HG03354 (cell line): Measurements from ENCODE around the gene TMEM272.

Experiments
- ATAC-seq: cut with Tn5 transposase; IDR thresholded peaks from one replicate; pipeline ENCODE4 v1.9.1; 2021; ENCODE audit warnings: mild to moderate bottlenecking; ENCODE audit not compliant: unreplicated experiment, poor library complexity, severe bottlenecking

TMEM272 gene

GRCh38 chr13:51844862-51845573, at the start of gene TMEM272:
Gene TMEM272, minus strand, starts transcription at chr13:51845177. Its CDS starts 6,647 bp downstream, at chr13:51838530.
- peak; percentile 64 for ATAC-seq

- no peak for ATAC-seq
Measured at GRCh38 chr13:51894239-51894638, 49.3 kb upstream of the TMEM272 start.

GRCh38 chr13:51892657-51893056, 47.7 kb upstream of the TMEM272 start:
- no peak for ATAC-seq

- ATAC-seq: no peak
Measured at GRCh38 chr13:51887468-51887867, 42.5 kb upstream of the TMEM272 start.

GRCh38 chr13:51885651-51886050, 40.7 kb upstream of the TMEM272 start:
- no peak for ATAC-seq

- no peak for ATAC-seq
Measured at GRCh38 chr13:51883226-51883600, 38.2 kb upstream of the TMEM272 start.

- no peak for ATAC-seq
Measured at GRCh38 chr13:51882570-51883225, 37.7 kb upstream of the TMEM272 start.

GRCh38 chr13:51881296-51881695, 36.3 kb upstream of the TMEM272 start:
- no peak for ATAC-seq

GRCh38 chr13:51879133-51879532, 34.2 kb upstream of the TMEM272 start:
- no peak for ATAC-seq

GRCh38 chr13:51874651-51875050, 29.7 kb upstream of the TMEM272 start:
- ATAC-seq: no peak

- ATAC-seq: no peak
Measured at GRCh38 chr13:51873837-51874236, 28.9 kb upstream of the TMEM272 start.

GRCh38 chr13:51873117-51873798, 28.3 kb upstream of the TMEM272 start:
- ATAC-seq: no peak

GRCh38 chr13:51870616-51871015, 25.6 kb upstream of the TMEM272 start:
- no peak for ATAC-seq

- no peak for ATAC-seq
Measured at GRCh38 chr13:51869916-51870315, 24.9 kb upstream of the TMEM272 start.

- no peak for ATAC-seq
Measured at GRCh38 chr13:51867062-51867461, 22.1 kb upstream of the TMEM272 start.

- no peak for ATAC-seq
Measured at GRCh38 chr13:51865838-51866237, 20.9 kb upstream of the TMEM272 start.

GRCh38 chr13:51862957-51863356, 18.0 kb upstream of the TMEM272 start:
- ATAC-seq: no peak

- no peak for ATAC-seq
Measured at GRCh38 chr13:51861723-51862300, 16.8 kb upstream of the TMEM272 start, which contains the start of gene CCDC70. Gene CCDC70, plus strand, starts transcription at chr13:51861969. Its CDS starts 3,443 bp downstream, at chr13:51865412.

- ATAC-seq: no peak
Measured at GRCh38 chr13:51858433-51859247, 13.7 kb upstream of the TMEM272 start.

GRCh38 chr13:51856998-51857397, 12.0 kb upstream of the TMEM272 start:
- no peak for ATAC-seq
